WERI-Rb-1 (cell line): ENCODE results near the gene PLCH1.

Experiments used
- DNase-seq: peaks from one replicate; pipeline ENCODE4 v3.0.0-alpha.2; 2020
- H3K27ac ChIP-seq: fragments of 250-450 bp; sonication (Bioruptor Pico); 2 replicates; pipeline ENCODE4 v1.5.1; 2020; ENCODE audit warnings: mild to moderate bottlenecking, moderate library complexity
- H3K27me3 ChIP-seq: fragments of 250-450 bp; sonication (Bioruptor Pico); 2 replicates; pipeline ENCODE4 v1.5.1; 2021; ENCODE audit warnings: mild to moderate bottlenecking, low read depth, moderate library complexity; ENCODE audit not compliant: insufficient read depth, severe bottlenecking
- H3K36me3 ChIP-seq: fragments of 250-450 bp; sonication (Bioruptor Pico); 2 replicates; pipeline ENCODE4 v1.5.1; 2020; ENCODE audit warnings: mild to moderate bottlenecking, moderate library complexity
- H3K4me3 ChIP-seq: 2 replicates; pipeline ENCODE4 v1.5.1; 2011; ENCODE audit warnings: low read depth, mild to moderate bottlenecking, control low read depth, low read length
- H3K9me3 ChIP-seq: fragments of 250-450 bp; sonication (Bioruptor Pico); 2 replicates; pipeline ENCODE4 v1.5.1; 2021; ENCODE audit warnings: mild to moderate bottlenecking, moderate library complexity; ENCODE audit not compliant: severe bottlenecking
- CTCF ChIP-seq: IDR thresholded peaks from 2 replicates; pipeline ENCODE4 v1.5.1; 2011; ENCODE audit warnings: low read depth, mild to moderate bottlenecking, control low read depth, inconsistent platforms, low read length

Gene PLCH1

DNA sequence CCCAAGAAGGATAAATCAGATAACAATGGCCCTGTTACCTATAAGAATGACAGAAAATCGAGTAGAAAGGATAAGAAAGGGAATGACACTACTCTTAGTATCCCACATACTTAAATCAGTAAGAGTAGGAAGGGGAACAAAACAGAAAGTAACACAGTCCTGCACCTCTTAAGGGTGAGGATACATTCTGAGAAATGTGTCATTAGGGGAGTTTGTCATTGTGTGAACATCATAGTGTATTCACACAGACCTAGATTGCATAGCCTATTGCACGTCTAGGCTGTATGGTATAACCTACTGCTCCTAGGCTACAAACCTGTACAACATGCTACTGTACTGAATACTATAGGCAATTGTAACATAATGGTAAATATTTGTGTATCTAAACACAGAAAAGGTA is 142.6 kb downstream of the PLCH1 start:
- Histone ChIP-seq H3K36me3 (no peaks in the 10 kb centered on the region), H3K9me3 (no peaks in the 10 kb centered on the region), H3K27me3 (no peaks in the 10 kb centered on the region), H3K27ac (no peak overlapping the region), H3K4me3 (no peak overlapping the region)
- DNase-seq: no peak
- TF ChIP-seq CTCF: no peak

- Histone ChIP-seq H3K4me3 (no peak overlapping the region), H3K27ac (no peak overlapping the region), H3K27me3 (no peaks in the 10 kb centered on the region), H3K36me3 (no peaks in the 10 kb centered on the region), H3K9me3 (no peaks in the 10 kb centered on the region)
- TF ChIP-seq CTCF: no peak
- no peak for DNase-seq
Measured at GRCh38 chr3:155598671-155599070, 146.2 kb downstream of the PLCH1 start.

- Histone ChIP-seq H3K9me3 (no peaks in the 10 kb centered on the region), H3K27ac (no peak overlapping the region), H3K27me3 (no peaks in the 10 kb centered on the region), H3K4me3 (no peak overlapping the region), H3K36me3 (no peaks in the 10 kb centered on the region)
- TF ChIP-seq CTCF: no peak
- DNase-seq: no peak
Measured at GRCh38 chr3:155596615-155597014, 148.3 kb downstream of the PLCH1 start.

DNA sequence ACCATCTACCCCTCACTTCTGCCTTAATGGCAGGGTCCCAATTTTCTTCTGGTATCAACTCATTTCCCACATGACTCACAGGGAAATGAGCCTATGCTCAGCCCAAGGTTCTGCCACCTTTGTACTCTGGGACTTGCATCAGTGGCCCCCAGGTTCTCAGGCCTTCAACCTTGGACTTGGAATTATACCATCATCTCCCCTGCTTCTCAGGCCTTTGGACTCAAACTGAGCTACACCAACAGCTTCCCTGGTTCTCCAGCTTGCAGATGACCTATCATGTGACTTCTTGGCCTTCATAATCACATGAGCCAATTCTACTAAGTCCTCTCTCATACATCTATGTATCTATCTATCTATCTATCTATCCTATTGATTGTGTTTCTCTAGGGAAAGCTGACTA is 149.5 kb downstream of the PLCH1 start:
- H3K27ac ChIP-seq: no peak overlapping the region
- no peak for DNase-seq
- H3K4me3 ChIP-seq: no peak overlapping the region
- no peaks in the 10 kb centered on the region for H3K36me3 ChIP-seq
- H3K9me3 ChIP-seq: no peaks in the 10 kb centered on the region
- TF ChIP-seq CTCF: no peak
- no peaks in the 10 kb centered on the region for H3K27me3 ChIP-seq

GRCh38 chr3:155594526-155595187 is 150.2 kb downstream of the PLCH1 start:
- Histone ChIP-seq H3K9me3 (no peaks in the 10 kb centered on the region), H3K4me3 (no peak overlapping the region), H3K27ac (no peak overlapping the region), H3K27me3 (no peaks in the 10 kb centered on the region), H3K36me3 (no peaks in the 10 kb centered on the region)
- TF ChIP-seq CTCF: no peak
- no peak for DNase-seq

DNA sequence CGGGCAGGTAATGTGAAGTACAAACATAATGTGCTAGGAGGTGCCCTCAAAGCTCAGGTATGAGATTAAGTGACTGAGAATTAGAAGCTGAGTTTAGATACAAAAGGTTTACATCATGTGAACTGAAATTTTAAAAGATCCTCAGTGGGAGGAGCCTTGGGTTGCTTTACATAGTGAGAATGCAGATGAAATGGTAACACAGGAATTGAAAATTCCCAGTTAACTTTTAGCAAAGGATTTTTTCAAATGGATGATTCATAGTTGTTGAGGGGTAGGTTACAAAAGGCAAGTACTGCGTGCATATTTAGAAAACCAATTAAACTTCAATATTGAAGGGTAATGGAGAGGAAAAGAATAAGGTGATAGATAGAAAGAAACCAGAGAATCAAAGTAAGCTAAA is 157.3 kb downstream of the PLCH1 start:
- no peak for TF ChIP-seq CTCF
- DNase-seq: no peak
- H3K27me3 ChIP-seq: no peaks in the 10 kb centered on the region
- no peaks in the 10 kb centered on the region for H3K9me3 ChIP-seq
- H3K36me3 ChIP-seq: no peaks in the 10 kb centered on the region
- H3K4me3 ChIP-seq: no peak overlapping the region
- H3K27ac ChIP-seq: no peak overlapping the region
